CD4-positive, alpha-beta T cell treated with Interleukin-4 for 4 hours (primary cell): ENCODE results near the gene UNC5A.

Experiments used
- DNase-seq: peaks from one replicate; pipeline ENCODE4 v3.0.0-alpha.2; 2020

The UNC5A gene

GRCh38 chr5:176901260-176902101, 91.1 kb downstream of the UNC5A start:
- DNase-seq, result peak; percentile 11

GRCh38 chr5:176902102-176902814, 91.9 kb downstream of the UNC5A start:
- DNase-seq, result no peak

- no peak for DNase-seq
Measured at GRCh38 chr5:176902911-176903664, 92.7 kb downstream of the UNC5A start.

- no peak for DNase-seq
Measured at GRCh38 chr5:176904276-176904675, 93.9 kb downstream of the UNC5A start.

GRCh38 chr5:176906126-176906525, 95.8 kb downstream of the UNC5A start:
- no peak for DNase-seq

GRCh38 chr5:176906796-176907195, 96.4 kb downstream of the UNC5A start:
- no peak for DNase-seq

- no peak for DNase-seq
Measured at GRCh38 chr5:176908675-176909368, 98.5 kb downstream of the UNC5A start.

- no peak for DNase-seq
Measured at GRCh38 chr5:176912115-176912514, 101.8 kb downstream of the UNC5A start.

- DNase-seq, result no peak
Measured at GRCh38 chr5:176915906-176916305, 105.5 kb downstream of the UNC5A start.

GRCh38 chr5:176916337-176916736, 106.0 kb downstream of the UNC5A start:
- no peak for DNase-seq

GRCh38 chr5:176918613-176919012, 108.3 kb downstream of the UNC5A start:
- no peak for DNase-seq

- DNase-seq, result no peak
Measured at GRCh38 chr5:176921714-176922113, 111.4 kb downstream of the UNC5A start.

GRCh38 chr5:176922817-176923216, 112.5 kb downstream of the UNC5A start:
- DNase-seq, result no peak

GRCh38 chr5:176927562-176927961, 117.2 kb downstream of the UNC5A start:
- DNase-seq, result no peak

- DNase-seq, result peak; percentile 20
Measured at GRCh38 chr5:176929654-176930053, 119.3 kb downstream of the UNC5A start.
